Keratinocyte (primary cell): Measurements from ENCODE around the gene CAST. TPM values are rescaled to one million over a fixed set of nuclear protein-coding genes. Genes with fewer than 3 reads are reported as not detected.

Experiments used
- DNase-seq: peaks from one replicate; pipeline ENCODE4 v3.0.0-alpha.2; 2011; ENCODE audit warnings: low read depth, missing footprints, low spot score
- FAIRE-seq: peaks from 2 replicates; lab custom pipeline; 2011; peaks lifted over from hg19 to GRCh38; lab: Jason Lieb, UNC
- H2AFZ ChIP-seq: 2 replicates; pipeline ENCODE4 v1.6.0; 2012; ENCODE audit warnings: low read length, control low read depth, inconsistent platforms; ENCODE audit not compliant: control insufficient read depth
- H3K27ac ChIP-seq: 2 replicates; pipeline ENCODE4 v1.5.1; 2011; ENCODE audit warnings: low read length; ENCODE audit not compliant: control insufficient read depth, insufficient read depth
- H3K27me3 ChIP-seq: 3 replicates; pipeline ENCODE4 v1.6.0; 2011; ENCODE audit warnings: low read length; ENCODE audit not compliant: control insufficient read depth, insufficient read depth; ENCODE audit errors: extremely low read depth
- H3K36me3 ChIP-seq, 2 experiments: 2 replicates in 1 of 2; 3 replicates in 1 of 2; pipeline ENCODE4 v1.5.1; 2011; ENCODE audit warnings: low read length in 2 of 2, mild to moderate bottlenecking in 1 of 2; ENCODE audit not compliant: control insufficient read depth in 2 of 2, insufficient read depth in 2 of 2; ENCODE audit errors: extremely low read depth in 1 of 2
- H3K4me1 ChIP-seq: 3 replicates; pipeline ENCODE4 v1.5.1; 2011; ENCODE audit warnings: low read length; ENCODE audit not compliant: control insufficient read depth, insufficient read depth; ENCODE audit errors: extremely low read depth
- H3K4me2 ChIP-seq: 3 replicates; pipeline ENCODE4 v1.6.0; 2011; ENCODE audit warnings: low read depth, low read length; ENCODE audit not compliant: control insufficient read depth, insufficient read depth; ENCODE audit errors: extremely low read depth
- H3K4me3 ChIP-seq, 3 experiments: fragments of 200-600 bp in 1 of 3; sonication (generic) in 1 of 3; 2 replicates in 2 of 3; 3 replicates in 1 of 3; pipeline ENCODE4 v1.5.1; 2011 to 2016; ENCODE audit warnings: low read length in 3 of 3, mild to moderate bottlenecking in 3 of 3, control low read depth in 2 of 3, inconsistent platforms in 1 of 3, low read depth in 1 of 3, mixed read lengths in 1 of 3, mixed run types in 1 of 3, moderate library complexity in 1 of 3; ENCODE audit not compliant: control insufficient read depth in 2 of 3, insufficient read depth in 2 of 3; ENCODE audit errors: extremely low read depth in 1 of 3
- H3K79me2 ChIP-seq: 2 replicates; pipeline ENCODE4 v1.6.0; 2012; ENCODE audit warnings: low read length; ENCODE audit not compliant: control insufficient read depth, insufficient read depth
- H3K9ac ChIP-seq: 3 replicates; pipeline ENCODE4 v1.6.0; 2011; ENCODE audit warnings: low read length; ENCODE audit not compliant: control insufficient read depth, insufficient read depth; ENCODE audit errors: extremely low read depth
- H3K9me1 ChIP-seq: 3 replicates; pipeline ENCODE4 v1.6.0; 2011; ENCODE audit warnings: low read length; ENCODE audit not compliant: control insufficient read depth, insufficient read depth; ENCODE audit errors: extremely low read depth
- H3K9me3 ChIP-seq: 2 replicates; pipeline ENCODE4 v1.5.1; 2012; ENCODE audit warnings: low read depth, low read length; ENCODE audit not compliant: control insufficient read depth
- H4K20me1 ChIP-seq: 3 replicates; pipeline ENCODE4 v1.6.0; 2011; ENCODE audit warnings: low read length; ENCODE audit not compliant: control insufficient read depth, insufficient read depth; ENCODE audit errors: extremely low read depth
- EZH2 ChIP-seq: IDR thresholded peaks from one replicate; pipeline ENCODE4 v1.6.1; 2012; ENCODE audit warnings: inconsistent platforms, mild to moderate bottlenecking, low read length, moderate library complexity
- dilution Hi-C: fragments of 300-500 bp; cut with MboI; formaldehyde crosslinking; loops from one replicate; pipeline ENCODE4 v1.7.0; 2020; ENCODE audit warnings: low sequenced_read_pairs; ENCODE audit not compliant: extremely low pct_ligation_motif_present
- polyA plus RNA-seq, 5 experiments: library from polyadenylated mRNA; depleted of rRNA in 3 of 5; stranded (reverse) in 3 of 5; stranded (forward) in 1 of 5; unstranded in 1 of 5; fragments of >200 nt; gene quantifications; 1 replicate in 1 of 5; 2 replicates in 3 of 5; 3 replicates in 1 of 5; pipeline versions ENCODE4 v1.2.1 to v1.2.3, GENCODE V29; 2011 to 2012; ENCODE audit warnings: missing spikeins in 2 of 5, low read depth in 1 of 5, low replicate concordance in 1 of 5
- TF ChIP-seq, protein P1 (sequence below), 3 experiments: IDR thresholded peaks in 1 of 3; conservative IDR thresholded peaks in 1 of 3; optimal IDR thresholded peaks in 1 of 3; 2 replicates in 2 of 3; 3 replicates in 1 of 3; pipeline versions ENCODE3 to v1.5.1; 2011; ENCODE audit warnings: low read length in 3 of 3, mild to moderate bottlenecking in 3 of 3, moderate library complexity in 2 of 3, control low read depth in 1 of 3, inconsistent platforms in 1 of 3; ENCODE audit not compliant: insufficient read depth in 2 of 3; ENCODE audit errors: extremely low read depth in 1 of 3

Gene CAST
- polyA plus RNA-seq, 1 donor (not counting 4 experiments of a cell fraction or from before 2014, with no cell fraction given), result 238 TPM

DNA sequence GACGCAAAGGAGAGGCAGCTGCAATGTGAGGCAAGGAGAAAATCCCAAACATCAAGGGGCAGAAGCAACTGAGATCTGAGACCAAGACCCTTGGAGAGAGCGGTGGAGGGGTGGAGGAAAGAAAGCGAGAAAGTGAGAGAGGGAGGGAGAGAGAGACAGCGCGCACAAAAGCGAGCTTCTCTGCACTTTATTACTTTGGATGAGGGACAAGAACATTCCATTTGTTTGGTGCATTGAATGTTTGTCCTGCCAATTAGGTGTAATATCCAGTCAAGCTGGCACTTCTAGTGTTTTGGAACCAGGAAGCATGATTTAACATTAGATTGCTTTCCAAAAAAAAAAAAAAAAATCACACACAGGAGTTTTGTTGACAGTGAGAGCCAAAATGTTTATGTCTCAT is 1.4 kb downstream of the CAST start:
- Histone ChIP-seq H4K20me1 (peaks cover 9% of the 10 kb centered on the region), H3K4me1 (peaks cover 34% of the 10 kb centered on the region), H3K36me3 (no peaks in the 10 kb centered on the region), H2AFZ (no peak overlapping the region), H3K4me2 (peak overlapping the region; percentile 94), H3K27ac (peak overlapping the region; percentile 89), H3K27me3 (no peaks in the 10 kb centered on the region), H3K4me3 (peak overlapping the region; percentile 78 to 96 (median 85)), H3K9ac (peak overlapping the region; percentile 98), H3K79me2 (peaks cover 53% of the 10 kb centered on the region), H3K9me3 (no peaks in the 10 kb centered on the region), H3K9me1 (no peaks in the 10 kb centered on the region)
- dilution Hi-C loops, result no loop called here
- DNase-seq (no peak), FAIRE-seq (no peak)
- no peak for TF ChIP-seq EZH2
- TF ChIP-seq, protein P1, sequence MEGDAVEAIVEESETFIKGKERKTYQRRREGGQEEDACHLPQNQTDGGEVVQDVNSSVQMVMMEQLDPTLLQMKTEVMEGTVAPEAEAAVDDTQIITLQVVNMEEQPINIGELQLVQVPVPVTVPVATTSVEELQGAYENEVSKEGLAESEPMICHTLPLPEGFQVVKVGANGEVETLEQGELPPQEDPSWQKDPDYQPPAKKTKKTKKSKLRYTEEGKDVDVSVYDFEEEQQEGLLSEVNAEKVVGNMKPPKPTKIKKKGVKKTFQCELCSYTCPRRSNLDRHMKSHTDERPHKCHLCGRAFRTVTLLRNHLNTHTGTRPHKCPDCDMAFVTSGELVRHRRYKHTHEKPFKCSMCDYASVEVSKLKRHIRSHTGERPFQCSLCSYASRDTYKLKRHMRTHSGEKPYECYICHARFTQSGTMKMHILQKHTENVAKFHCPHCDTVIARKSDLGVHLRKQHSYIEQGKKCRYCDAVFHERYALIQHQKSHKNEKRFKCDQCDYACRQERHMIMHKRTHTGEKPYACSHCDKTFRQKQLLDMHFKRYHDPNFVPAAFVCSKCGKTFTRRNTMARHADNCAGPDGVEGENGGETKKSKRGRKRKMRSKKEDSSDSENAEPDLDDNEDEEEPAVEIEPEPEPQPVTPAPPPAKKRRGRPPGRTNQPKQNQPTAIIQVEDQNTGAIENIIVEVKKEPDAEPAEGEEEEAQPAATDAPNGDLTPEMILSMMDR (optimal IDR thresholded peaks at IDR 0.05 in 1 of 3, IDR thresholded peaks at IDR 0.05 in 1 of 3, conservative IDR thresholded peaks at IDR 0.05 in 1 of 3; ENCODE audit: extremely low read depth in 1 of 3, insufficient read depth in 2 of 3, low read length in 3 of 3), result no peak

DNA sequence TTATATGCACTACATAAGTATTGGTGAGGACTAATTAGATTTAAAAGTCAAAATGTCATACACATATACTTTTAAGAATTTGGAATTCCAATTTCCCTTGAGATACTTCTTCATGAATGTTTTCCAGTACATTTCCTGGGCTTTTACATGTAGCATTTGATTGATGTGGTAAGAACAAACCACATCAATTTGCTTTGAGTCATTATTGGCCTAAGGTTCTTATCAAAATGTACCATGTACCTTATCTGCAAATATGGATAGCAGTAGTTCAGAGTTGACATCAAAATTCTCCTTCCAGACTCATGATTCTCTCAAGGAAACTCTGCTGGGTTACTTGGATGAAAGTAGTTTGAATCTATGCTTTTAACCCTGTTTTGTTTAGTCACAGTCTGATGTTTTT is 2.5 kb downstream of the CAST start:
- H3K4me2 ChIP-seq, result peak overlapping the region; percentile 94
- no peaks in the 10 kb centered on the region for H3K27me3 ChIP-seq
- H3K36me3 ChIP-seq, result peaks cover 0 to 1% of the 10 kb centered on the region in 2 experiments
- peaks cover 9% of the 10 kb centered on the region for H4K20me1 ChIP-seq
- H2AFZ ChIP-seq, result no peak overlapping the region
- no peak overlapping the region for H3K9ac ChIP-seq
- H3K79me2 ChIP-seq, result peaks cover 63% of the 10 kb centered on the region
- no peaks in the 10 kb centered on the region for H3K9me1 ChIP-seq
- TF ChIP-seq, protein P1 (optimal IDR thresholded peaks at IDR 0.05 in 1 of 3, IDR thresholded peaks at IDR 0.05 in 1 of 3, conservative IDR thresholded peaks at IDR 0.05 in 1 of 3; ENCODE audit: extremely low read depth in 1 of 3, insufficient read depth in 2 of 3, low read length in 3 of 3), result no peak
- no peak for TF ChIP-seq EZH2
- FAIRE-seq (no peak), DNase-seq (no peak)
- H3K4me3 ChIP-seq, result peak overlapping the region in 2 of 3 experiments; percentile 78 to 85
- H3K9me3 ChIP-seq, result no peaks in the 10 kb centered on the region
- H3K27ac ChIP-seq, result no peak overlapping the region
- H3K4me1 ChIP-seq, result peaks cover 33% of the 10 kb centered on the region
- dilution Hi-C loops, result no loop called here
